ENCODE measurements around the gene ATP8B3.
A peak's percentile ranks its signal among the peaks of the same experiment; 100 is the strongest.

The ATP8B3 gene

DNA sequence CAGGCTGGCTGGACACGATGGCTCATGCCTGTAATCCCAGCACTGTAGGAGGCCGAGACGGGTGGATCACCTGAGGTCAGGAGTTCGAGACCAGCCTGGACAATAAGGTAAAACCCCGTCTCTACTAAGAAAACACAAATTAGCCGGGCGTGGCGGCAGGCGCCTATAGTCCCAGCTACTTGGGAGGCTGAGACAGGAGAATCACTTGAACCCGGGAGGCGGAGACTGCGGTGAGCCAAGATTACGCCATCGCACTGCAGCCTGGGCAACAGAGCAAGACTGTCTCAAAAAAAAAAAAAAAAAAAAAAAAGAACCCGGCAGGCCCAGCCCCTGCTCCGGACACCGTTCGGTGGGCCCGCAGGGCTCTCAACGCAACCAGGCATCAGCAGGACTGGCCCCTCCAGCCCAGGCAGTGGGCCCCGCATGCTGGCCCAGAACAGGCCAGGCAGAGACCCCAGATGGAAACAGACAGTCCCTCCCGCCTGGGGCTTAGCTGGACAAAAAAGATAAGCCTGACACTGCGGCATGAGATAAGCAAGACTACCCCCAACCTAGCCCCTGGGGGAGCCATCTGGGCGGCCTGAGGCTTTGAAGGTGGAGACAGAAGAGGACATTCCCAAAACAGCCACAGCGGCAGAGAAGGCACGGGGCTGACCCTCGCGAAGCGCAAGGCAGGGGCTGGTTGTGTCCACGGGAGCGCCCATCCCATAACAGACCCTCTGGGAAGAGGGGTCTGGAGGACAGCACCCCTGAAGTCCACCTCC is 24.6 kb upstream of the ATP8B3 start:
- DNase-seq: no peak

DNA sequence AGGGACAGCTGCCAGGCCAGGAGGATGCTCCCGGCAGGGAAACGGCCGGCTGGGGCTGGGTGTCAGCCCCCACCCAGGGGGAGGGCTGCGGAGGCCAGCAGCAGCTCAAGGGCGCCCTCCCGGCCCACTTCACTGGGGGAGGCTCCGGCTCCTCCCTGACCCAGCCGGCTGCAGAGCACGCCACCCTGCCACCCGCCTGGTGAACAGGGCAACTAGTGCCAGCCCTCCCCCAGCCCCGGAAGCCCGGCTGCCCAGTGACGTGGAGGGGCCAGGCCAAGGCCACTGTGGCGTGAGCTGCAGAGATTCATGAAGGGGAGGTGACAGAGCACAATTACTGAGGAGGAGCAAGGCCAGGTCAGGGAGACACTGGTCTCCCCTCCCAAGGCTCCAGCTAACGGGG is 21.5 kb upstream of the ATP8B3 start:
- no peak for DNase-seq

DNA sequence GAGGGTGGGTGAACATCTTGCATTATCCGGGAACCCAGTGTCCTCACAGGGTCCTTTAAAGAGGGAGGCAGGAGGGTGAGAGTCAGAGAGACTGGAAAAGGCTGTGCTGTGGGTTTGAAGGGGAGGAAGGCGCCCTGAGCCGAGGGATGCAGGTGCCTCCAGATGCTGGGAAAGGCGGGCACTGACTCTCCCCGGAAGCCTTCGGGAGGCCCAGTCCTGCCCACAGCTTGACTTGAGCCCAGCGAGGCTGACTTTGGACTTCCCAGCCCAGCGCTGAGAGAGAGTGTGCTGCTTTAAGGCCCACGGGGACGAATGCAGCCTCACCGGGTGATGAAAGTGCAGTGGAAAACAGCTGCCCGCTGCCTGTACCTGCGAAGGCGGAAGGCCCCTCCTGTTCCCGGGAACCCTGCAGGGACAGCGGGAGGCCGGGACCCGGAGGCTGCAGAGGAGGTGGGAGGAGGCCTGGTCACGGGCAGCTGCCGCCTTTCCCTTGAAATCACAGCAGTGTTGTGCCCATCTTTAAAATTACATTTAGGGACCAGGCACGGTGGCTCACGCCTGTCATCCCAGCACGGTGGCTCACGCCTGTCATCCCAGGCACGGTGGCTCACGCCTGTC is 20.1 kb upstream of the ATP8B3 start:
- no peak for DNase-seq

DNA sequence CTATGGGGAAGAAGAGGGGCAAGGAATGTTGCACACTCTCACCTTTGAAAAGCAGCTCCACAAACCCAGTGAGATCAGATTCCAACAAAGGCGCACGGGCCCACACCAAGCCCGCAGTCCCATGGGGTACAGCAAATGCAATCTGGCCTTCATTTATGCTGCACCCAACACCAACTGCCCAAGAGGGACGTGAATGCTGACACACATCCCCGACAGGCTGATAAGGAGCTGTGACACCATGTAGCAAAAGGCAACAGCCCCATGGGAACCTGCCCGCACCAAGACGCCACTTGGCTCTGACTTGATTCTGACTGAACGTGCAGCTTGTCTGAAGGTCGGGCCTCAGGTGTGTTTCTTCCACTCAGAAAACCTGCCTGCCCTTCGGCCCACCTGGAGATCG is 18.9 kb upstream of the ATP8B3 start:
- DNase-seq: no peak

DNA sequence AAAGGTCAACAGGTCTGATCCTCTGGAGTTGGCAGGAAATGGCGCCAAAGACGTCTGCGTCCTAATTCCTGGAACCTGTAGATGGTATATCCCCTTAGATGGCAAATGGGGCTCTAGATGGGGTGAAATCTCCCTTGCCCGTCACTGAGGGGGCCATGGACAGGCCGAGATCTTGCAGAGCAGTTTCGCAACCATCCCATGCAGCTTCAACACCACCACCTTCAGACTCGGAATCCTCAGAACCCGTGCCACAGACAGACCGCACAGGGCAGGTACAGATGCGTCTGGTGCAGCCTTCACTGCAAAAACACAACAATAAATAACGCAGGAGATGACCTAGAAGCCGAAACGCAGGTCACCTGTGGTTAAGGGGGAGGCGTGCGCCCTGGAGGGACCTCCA is 18.5 kb upstream of the ATP8B3 start:
- DNase-seq: no peak

DNA sequence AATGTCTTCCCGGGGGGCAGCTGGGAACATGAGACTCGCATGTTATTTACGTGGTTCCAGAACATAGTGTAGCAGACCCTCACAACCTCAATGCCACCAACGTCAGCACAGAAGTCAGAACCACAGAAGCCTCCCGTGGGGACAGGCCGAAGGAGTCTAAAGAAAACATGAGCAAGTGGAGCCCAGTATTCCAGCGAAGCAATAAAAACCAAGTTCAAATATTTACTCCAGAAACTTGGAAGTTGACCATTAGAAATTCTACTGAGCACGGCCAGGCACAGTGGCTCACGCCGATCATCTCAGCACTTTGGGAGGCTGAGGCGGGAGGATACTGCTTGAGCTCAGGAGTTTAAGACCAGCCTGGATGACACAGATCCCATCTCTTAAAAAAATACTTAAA is 17.9 kb upstream of the ATP8B3 start:
- no peak for DNase-seq

DNA sequence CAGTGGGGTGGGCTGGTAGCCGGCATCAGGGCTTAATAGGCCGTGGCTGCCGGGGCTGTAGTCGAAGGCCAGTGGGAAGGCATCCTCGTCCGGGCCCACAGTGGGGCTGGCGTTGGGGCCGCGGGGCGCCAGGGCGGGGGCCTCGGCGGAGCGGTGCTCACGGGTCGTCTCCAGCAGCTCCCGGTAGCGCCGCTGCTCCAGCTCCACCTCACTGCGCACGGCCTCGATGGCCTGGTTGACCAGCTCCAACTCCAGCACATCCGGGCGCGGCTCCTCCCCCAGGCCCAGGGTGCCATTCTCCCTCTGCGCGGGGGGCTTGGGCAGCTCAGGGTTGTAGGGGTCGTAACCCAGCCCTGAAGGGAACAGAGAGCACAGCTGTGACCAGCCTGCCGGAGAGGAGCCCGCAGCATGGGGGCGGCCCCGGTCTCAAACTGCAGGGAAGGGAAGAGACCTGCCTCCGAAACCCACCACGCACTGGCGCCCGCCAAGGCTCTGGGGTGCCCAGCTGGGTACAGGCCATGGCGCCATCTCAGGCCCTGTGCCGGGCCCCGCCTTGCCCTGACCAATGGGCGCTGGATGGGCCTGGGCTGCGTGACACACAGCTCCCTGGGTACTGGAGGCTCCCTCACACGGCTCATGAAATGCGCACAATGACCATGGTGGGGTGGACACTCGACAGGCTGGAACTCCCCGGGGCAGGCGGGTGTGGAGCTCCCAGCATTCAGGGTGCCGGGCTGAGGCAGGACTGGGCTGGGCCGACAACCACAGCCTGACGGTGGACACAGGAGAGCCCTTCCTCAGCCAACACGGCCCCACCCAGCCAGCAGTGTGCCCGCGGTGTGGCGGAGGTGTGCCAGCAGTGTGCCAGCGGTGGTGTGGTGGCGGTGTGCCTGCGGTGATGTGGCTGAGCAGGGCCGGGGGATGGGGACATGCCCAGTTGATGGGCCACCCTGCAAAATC is 16.5 kb upstream of the ATP8B3 start:
- no peak for DNase-seq

DNA sequence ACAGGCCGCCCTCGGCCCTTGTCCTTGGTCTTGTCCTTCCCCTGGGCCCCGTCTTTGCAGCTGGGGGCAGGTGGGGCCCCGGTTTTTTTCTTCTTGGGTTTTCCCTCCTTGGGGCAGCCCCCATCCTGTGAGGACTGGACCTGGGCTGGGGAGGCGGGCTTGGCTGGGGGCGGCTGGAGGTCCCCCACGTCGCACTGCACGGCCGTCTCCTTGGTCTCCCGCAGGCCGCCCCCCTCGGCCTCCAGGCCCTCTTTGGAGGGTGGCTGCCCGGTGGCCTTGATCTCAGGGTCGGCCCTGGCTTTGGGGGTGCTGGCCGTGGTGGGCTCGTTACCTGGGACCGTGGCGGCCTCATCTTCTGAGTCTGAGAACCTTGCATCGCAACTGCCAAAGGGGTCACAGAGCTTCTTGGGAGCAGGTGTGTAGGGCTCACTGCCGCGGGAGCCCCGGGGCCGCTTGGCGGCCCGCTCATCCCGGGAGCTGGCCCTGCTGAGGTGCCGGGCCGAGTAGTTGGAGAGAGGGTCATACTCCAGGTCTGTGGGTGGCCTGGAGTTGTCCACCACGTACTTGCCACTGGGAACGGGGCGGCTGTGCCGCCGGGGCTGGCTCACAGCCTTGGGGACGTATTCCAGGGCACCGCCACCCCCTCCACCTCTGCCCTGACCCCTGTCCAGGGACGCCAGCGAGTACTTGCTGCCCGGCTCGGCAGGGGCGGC is 15.6 kb upstream of the ATP8B3 start:
- DNase-seq: no peak

DNA sequence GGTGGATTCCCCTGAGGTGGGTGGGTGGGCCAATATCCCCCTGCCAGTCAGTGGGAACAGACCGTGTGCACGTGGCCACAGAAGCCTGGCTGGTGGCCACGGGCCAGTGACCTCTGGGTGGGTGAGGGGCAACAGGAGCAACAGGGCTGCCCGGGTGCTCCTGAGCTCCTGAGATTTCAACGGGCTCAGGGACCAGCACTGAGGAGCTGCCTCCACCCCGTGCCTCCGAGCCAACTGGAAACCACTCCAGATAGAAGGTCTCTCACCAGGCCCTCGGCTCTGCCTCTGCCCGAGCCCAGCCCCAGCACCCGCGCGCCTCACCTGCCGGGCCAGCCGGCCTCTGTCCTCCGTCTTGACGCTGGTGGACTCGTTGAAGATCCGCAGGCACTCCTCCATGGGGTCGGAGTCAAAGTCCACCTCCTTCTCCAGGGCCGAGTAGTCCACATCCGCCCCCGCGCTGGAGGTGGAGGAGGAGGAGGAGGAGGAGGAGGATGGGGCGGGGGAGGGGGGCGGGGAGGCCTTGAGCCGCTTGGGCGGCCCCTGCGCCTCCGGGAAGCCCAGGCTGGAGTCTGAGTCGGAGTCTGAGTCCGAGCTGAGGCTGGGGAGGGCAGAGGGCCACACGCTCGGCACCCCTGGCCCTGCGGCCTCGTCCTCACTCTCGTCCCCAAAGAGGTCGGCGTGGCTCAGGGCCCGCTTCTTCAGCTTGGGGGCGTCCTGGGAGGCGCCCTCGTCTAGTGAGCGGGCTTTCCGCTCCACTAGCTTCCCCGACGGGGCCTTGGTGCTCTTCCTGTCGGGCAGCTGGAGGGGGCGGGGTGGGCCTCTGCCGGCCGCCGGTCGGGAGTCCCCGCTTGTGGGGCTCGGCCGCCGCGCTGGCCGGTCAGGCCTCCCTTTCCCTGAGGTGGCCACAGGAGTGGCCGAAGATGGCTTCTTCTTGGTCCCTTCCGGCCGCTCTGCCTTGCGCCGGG is 14.8 kb upstream of the ATP8B3 start:
- no peak for DNase-seq

DNA sequence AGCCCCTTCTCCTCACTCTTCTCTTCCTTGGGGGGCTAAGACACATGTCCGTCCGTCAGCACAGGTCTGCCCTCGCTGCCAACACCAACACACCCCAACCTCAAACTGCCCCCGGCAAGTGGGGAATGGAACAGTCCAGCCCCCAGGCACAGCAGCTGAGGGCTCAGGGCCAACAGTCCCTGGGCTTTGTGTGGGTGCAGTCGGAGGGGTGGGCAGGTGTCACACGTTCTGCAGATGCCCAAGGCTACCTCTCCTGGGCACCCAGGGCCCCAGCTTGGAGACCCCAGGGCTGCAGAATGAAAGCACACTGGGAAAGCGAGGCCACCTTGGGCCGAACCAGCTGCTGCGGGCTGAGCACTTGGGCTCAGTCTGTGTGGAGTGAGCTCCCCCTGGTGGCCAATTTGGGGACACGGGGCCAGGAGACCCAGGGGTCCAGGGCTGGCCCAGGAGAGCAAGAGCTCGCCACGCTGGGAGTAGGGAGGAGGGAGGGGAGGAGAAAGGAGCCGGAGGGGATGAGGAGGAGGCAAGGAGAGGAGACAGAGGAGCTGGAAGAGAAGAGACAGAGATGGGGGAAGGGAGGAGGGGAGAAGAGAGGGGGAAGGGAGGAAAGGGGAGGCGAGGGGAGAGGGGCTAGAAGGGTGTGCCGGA is 14.0 kb upstream of the ATP8B3 start:
- DNase-seq: peak; percentile 80

DNA sequence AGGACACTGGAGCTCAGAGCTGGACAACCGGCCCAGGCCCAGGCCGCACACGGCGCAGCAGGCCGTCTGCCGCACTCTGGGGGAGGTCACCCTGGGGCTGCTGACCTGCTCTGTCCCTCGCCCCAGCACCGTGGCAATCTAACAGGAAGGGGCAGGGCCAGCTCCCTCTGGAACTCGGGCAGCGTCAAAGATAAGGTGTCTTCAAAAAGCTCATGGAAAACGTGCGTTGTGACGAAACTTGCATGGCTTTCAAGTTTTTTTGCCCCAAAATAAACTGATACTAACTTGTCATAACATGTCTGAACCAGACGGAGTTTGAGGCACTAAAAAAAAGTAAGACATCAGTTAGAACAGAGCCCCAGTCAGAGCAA is 12.2 kb upstream of the ATP8B3 start:
- no peak for DNase-seq

DNA sequence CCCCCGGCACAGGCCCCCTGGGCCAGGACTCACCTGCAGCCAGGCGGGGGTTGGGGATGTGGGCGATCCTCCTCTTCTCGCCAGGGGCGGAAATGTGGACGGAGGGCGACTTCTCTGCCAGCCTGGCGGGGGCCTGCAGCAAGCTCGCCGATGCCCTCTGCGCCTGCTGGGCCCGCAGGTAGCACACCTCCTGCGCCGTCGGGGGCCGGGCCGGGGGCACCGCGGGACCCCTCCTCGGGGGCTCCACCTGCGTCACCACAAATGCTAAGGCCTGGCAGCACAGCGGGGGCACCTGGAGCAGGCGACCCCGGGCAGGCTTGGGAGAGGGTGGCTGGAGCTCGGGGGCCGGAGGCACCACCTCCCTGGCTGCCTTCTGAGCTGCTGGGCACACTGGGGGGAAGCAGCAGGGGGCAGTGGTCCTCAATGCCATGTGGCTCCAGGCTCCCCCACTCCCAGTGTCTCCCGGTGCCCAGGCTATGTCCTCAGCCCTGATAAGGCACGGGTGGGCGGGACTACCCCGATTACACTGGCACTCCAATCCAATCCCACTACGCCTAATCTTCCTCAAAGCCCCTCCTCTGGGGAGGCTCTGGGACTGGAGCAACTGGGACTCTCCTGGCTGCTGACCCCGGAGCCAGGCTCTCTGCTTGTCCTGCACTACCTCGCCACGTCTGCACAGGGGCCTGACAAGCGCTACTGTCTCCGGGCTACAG is 11.6 kb upstream of the ATP8B3 start:
- DNase-seq: no peak

DNA sequence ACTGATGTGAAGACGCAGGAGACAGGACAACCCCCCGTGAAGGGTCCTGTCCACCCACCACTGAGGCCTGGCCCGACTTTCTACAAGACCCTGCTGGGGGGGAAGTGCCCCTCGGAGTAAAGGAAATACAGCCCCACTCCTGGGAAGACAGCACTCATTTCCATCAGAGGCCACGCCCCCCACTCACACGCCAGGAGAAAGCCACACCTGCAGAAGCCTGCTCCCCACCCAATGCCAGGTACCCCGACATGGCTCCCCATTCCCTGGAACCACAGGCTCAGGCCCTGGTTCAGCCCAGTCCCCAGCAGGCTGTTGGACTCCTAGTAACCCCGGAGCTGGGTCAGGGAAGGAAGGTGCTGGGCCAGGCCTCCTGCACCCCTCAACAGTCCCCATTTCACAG is 10.9 kb upstream of the ATP8B3 start:
- DNase-seq: no peak

DNA sequence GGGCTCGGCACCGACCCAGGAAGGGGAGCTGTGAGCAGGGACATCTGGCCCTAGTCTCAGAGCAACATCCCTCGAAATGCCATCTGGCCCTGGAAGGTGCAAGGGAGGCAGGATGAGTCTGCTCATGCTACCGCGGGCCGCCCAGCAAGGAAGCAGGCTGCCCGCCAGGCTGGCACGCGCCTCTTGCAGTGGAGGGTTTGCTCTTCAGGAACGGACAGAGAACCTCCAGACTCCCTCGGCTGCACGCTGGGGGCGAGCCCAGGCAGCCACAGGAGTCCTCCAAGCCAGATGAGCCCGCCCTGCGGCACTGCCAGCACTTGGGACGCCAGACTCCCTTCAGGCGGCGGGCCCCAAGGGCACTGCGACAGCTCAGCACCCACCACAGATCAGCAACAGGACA is 10.1 kb upstream of the ATP8B3 start:
- no peak for DNase-seq

DNA sequence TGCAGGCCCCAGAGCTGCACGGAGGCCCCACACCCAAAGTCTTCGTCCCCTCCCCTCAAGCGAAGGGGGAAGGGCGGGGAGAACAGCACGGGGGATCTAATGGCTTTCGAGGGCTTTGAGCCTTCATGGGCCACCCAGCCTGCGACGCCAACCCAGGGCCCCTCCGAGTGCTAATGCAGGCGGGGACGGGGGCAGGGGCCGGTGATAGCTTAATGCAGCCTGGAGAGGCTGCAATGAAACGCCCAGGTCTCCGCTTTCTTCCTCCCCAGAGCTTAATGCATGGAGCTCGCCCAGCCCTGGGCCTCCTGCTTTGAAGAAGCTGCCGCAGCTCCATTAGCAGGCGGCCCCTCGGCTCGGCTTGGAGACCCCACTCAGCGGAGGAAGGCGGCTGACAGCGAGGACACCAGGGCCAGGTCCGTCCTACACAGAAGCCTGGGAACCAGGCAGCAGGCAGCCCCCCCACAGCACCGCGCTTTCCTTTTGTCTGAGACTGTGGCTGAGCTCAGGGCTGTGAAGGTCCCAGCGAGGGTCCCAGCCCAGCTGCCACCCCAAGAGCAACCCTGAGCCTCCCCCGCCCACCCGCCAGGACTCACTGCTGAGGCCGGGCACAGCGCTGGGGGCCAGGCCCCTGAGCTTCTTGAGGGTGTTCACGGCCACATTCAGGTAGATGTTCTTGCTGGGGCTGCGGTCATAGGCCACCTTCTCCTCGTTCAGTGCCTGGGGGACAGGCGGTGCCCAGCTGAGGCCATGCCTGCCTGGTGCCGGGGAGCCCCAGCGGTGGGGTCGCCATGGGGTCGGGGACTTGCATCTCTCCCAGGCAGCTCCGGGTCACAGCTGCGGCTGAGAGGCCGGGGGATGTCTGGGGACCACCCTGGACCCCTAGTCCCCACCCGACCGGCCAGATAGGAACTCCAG is 7.5 kb upstream of the ATP8B3 start:
- no peak for DNase-seq

DNA sequence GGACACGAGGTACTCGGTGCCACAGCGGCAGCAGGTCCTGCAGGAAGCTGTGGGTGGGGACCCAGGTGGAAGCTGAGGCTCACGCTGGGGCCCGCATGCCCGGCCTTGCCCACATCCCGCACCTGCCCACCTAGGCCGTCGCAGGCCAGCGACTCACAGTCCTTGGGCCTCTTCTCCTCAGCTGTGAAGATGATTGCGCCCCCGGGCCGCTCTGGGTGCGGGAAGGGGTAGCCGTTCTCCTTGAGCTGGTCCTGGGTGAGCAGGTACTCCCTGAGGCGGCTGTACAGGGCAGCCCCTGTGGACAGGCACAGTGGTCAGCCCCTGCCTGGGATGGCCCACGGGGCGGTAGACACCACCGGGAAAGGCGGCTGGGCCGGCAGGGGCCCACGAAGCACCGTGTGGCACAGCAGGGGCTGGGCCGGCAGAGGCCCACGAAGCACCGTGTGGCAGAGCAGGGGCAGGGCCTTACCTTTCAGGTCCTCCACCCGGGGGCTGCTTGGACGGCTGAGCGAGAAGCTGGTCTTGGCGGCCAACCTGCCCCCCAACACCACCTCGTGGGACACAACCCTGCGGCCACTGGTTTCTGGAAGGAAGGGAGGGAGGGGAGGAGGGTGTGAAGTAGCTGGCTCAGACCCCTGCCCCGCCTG is 6.6 kb upstream of the ATP8B3 start:
- no peak for DNase-seq

DNA sequence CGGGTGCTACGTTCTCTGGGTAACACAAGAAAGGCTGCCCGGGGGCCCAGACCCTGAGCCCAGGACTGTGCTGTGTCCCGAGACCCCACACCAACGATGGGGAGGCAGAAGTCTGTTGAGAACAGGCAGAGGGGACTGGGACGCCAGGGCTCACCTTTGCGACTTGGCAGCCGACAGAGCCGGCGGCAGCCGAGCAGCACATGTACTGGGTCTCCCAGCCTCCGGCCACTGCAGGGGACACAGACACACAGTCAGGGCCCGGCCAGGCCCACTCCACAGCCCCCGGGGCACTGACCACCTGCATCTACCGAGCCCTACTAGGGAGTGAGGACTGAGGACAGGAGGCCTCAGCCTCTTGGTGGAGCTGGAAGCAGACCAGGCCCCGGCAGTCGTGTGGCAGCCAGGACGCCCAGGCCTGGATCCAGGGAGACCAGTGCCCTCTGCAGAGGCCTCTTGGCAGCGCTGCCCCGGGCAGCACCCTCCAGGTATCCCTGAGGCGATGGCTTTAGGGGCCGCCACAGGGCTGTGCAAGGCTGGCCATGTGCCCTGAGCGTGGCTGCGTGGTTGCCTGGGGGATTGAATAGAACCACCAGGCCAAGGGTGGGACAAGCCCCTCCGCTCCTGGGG is 5.6 kb upstream of the ATP8B3 start:
- no peak for DNase-seq

DNA sequence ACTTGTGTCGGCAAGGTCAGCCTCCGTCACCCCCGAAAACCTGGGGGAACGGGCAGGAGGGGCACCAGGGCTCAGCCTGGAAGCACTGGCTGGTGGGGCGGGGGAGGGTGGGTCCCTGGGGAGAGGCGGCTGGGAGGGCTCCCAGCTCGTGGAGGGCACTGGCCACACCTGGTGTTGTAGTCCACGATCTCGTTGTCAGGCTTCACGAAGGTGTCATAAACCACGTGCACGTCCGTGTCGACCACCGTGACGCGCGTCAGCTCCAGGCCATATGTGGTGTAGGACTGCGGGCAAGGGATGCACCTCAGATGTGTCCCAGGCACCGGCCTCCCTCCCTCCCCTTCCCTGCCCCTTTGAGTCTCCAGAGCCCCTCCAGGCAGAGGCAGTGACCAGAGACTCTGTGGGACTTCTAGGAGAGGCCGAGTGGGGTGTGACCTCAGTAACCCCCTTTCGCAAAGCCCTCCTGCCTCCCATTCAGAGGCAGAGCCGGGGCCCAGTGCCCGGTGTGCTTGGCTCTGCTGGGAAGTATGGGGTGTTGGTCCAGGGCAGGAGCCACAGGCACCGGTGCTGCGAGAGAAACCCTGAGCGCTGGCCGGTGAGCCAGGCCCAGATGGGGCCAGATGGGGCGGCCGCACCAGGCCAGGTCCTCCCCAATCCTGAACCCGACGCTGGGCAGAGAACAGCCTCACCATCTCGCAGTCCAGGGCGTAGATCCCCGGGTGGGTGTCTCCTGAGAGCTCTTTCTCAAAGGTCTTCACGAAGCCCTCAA is 4.6 kb upstream of the ATP8B3 start:
- DNase-seq: no peak

All from activated CD4-positive, alpha-beta T cell treated with anti-CD3 and anti-CD28 coated beads, Interleukin-10, Interleukin-2, amounts not matched to agents 100 ng/mL and 50 ng/mL, durations not matched to agents 16 hours and 8 hours (primary cell).